Measurements from ENCODE around the gene GTF2IRD1.

DNA sequence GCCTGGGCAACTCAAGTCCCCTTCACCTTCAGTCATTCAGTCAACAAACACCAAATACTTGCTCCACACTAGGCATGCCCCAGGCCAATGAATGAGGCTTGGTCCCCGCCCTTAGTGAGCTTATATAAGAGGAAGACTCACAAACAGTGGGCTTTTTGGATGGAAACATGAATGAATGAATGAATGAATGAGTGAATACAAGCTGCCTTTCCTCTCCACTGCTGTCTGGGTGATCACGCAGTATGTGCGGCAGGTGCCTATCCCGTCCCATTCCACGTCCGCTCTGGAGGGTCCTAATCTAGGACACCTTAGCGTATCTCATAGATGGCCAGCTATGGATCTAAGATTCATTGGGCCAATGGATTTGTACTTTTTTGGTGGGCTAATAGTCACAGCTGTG is 184.0 kb downstream of the GTF2IRD1 start:
- TF ChIP-seq, protein P1, sequence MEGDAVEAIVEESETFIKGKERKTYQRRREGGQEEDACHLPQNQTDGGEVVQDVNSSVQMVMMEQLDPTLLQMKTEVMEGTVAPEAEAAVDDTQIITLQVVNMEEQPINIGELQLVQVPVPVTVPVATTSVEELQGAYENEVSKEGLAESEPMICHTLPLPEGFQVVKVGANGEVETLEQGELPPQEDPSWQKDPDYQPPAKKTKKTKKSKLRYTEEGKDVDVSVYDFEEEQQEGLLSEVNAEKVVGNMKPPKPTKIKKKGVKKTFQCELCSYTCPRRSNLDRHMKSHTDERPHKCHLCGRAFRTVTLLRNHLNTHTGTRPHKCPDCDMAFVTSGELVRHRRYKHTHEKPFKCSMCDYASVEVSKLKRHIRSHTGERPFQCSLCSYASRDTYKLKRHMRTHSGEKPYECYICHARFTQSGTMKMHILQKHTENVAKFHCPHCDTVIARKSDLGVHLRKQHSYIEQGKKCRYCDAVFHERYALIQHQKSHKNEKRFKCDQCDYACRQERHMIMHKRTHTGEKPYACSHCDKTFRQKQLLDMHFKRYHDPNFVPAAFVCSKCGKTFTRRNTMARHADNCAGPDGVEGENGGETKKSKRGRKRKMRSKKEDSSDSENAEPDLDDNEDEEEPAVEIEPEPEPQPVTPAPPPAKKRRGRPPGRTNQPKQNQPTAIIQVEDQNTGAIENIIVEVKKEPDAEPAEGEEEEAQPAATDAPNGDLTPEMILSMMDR (conservative IDR thresholded peaks at IDR 0.05 in 1 of 2, IDR thresholded peaks at IDR 0.05 in 1 of 2; ENCODE audit: low read depth in 1 of 2, low read length in 2 of 2) = no peak
- no peak for TF ChIP-seq EZH2 (IDR thresholded peaks at IDR 0.05; ENCODE audit: low read length, missing control alignments)
